GM19467 (cell line): Measurements from ENCODE around the gene BTBD6.
"Not testable (repeated sequence)": the region's sequence is repeated elsewhere in the genome, so short reads cannot be mapped to it uniquely, and the experiment has no call there.

Source experiments
- ATAC-seq: cut with Tn5 transposase; IDR thresholded peaks from one replicate; pipeline ENCODE4 v1.9.1; 2021; ENCODE audit warnings: mild to moderate bottlenecking, moderate library complexity; ENCODE audit not compliant: unreplicated experiment

Gene BTBD6

DNA sequence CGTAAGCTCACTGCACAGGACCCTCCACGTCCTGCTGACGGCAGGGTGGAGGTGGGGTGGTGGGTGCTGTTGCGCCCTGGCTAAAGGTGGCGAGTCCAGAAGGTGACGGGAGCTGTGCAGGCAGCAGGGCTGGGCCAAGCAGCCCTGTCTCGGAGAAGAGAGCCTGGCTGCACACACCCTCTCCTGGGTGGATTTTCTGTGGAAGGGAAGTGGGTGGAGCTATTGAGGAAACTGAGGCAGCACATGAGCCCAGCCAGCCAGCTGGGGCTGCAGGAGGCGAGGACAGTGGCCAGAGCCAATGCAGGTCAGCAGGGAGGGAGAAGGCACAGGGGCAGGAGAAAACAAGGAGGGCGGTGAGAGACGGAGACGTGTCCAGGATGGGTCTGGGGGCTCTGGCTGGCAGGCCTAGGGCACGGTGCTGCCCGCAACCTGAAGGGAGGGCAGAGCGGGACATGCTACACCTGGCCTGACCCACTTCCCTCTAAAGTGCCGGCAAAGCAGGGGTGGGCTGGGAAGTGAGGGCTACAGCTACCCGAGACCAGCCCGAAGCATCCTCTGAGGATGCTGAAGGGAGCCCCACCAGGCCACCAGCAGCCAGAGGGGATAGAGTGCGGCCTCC is 20.5 kb downstream of the BTBD6 start:
- no peak for ATAC-seq

DNA sequence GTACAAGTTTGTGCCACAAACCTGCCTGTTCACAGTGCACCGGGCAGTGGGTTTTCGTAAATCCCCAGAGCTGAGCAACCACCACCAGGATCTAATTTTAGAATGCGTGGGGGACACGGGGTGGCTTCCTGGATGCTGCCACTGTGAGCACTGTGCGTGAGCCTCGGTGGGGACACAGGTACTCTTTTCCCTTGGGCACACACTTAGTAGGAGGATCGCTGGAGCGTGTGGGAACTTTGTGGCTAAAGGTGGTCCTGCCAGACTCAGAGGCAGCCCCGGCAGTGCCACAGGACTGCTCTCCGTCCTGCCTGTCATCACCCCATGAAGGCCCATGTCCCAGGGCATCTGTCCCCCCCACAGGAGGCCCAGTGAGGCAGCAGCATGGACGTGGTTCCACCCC is 21.1 kb downstream of the BTBD6 start:
- no peak for ATAC-seq

DNA sequence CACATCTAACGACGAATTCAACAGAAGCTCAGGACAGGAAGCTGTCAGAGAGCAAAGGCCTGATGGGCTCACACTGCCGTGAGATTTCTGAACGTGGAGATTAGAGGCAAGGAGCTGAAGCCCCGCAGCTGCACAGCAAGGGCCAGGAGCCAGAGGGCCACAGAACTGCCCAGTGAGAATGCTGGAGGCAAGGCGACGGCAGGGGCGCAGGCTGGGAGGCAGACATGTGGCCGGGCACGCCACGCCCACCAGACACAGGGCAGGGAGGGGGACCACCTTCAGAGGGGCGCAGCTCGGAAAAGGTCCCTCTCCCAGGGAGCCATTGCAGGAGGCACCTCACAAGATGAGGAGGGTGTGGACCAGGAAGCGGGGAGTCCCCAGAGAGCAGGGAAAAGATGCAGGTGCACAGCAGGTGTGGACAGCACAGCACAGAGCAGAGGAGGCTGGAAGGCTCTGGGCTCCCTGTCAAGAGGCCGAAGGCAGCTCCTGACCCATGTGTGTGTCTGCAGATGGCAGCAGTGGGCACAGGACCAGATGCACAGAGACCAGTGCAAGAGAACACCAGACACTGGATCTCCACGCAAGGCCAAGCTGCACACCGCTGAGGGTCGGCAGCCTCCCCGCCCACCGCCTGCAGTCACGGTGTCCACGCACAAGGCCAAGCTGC is 23.0 kb downstream of the BTBD6 start:
- no peak for ATAC-seq

DNA sequence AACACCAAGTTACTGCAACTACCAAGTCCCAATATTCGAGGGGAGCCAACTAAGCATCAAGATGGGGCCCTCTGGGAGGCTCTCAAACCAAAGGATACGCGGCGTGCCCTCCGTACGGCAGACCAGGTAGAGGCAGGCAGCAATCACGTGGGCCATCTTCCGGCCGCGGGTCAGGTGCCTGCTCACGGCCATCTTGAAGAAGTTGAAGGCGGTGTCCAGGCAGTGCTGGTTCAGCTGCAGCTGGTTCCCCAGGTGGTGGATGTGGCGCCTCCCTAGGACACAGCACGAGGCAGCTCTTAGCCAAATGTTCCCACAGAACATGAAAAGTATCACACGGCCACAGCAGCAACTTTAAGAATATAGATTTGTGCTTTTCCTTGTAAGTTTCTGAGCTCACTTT is 24.3 kb downstream of the BTBD6 start:
- no peak for ATAC-seq

DNA sequence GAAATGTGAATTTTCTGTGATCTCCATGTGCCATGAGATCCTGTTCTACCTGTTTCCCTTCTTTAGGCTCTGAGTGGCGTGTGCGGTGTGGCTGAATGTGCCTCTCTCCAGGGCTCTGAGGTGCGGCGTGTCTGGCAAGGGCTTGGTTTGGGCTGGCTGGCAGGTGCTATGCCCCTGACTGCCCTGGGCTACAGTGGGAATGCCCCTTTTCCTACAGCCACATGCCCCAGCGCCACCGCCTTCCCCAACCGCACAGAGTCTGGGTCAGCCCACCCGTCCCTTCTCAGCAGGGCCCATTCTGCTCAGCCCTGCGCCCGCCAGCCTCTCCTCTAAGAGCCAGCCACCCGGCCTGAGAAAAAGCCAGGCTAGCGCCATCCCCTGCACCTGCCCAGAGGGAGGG is 24.7 kb downstream of the BTBD6 start:
- ATAC-seq: no peak

DNA sequence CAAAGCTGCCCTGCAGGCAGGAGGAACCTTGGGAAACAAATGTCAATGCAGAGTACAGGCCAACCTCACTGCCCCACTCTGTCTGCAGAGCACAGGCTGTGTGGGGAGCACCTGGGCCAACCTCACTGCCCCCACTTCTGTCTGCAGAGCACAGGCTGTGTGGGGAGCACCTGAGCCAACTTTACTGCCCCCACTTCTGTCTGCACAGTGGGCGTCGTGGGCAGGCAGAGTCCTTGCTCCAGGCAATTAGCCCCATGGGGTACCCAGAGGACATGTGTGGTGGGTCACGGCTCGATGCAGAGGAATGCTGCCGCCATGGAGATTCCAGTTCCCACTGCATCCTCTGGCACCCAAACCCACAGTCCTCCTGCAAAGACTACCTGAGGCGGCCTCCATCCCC is 26.3 kb downstream of the BTBD6 start:
- no peak for ATAC-seq

DNA sequence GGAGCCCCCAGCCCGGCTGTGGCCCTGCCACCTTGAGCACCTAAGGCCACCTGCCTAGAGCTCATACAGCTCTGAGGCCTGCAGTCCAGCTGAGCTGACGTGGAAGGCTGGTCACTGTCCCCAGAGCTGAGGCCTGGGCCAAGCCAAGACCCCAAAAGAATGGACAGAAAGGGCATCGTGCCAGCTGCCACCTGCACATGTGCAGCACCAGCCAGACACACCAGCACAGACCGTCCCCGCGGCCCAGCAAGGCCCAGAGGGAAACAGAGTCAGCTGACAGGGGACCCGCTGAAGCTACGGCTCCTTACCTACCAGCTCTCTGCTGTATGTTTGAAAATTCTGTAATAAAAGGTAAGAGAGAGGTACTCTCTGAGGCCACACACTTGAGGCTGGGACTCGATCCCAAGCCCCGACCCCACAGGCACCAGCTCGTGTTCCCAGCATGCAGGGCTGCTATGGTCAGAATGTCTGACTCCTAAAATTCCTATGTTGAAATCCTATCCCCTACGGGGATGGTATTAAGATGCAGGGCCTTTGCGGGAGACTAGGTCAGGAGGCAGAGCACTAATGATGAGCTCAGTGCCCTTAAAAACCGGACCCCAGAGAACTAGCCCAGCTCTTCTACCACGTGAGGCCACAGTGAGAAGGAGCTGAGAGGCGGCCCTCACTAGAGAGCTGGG is 27.1 kb downstream of the BTBD6 start:
- ATAC-seq: no peak

DNA sequence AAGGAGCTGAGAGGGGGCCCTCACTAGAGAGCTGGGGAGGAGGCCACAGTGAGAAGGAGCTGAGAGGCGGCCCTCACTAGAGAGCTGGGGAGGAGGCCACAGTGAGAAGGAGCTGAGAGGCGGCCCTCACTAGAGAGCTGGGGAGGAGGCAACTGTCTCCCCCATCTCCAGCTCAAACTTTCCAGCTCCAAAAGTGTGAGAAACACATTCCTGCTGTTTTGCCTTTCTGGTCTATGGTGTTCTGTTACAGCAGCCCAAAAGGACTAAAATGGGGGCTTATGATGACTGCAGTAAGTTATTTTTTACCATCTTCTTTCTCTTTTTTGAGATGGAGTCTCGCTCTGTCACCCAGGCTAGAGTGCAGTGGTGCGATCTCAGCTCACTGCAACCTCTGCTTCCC is 29.1 kb downstream of the BTBD6 start:
- ATAC-seq: not testable (repeated sequence)

DNA sequence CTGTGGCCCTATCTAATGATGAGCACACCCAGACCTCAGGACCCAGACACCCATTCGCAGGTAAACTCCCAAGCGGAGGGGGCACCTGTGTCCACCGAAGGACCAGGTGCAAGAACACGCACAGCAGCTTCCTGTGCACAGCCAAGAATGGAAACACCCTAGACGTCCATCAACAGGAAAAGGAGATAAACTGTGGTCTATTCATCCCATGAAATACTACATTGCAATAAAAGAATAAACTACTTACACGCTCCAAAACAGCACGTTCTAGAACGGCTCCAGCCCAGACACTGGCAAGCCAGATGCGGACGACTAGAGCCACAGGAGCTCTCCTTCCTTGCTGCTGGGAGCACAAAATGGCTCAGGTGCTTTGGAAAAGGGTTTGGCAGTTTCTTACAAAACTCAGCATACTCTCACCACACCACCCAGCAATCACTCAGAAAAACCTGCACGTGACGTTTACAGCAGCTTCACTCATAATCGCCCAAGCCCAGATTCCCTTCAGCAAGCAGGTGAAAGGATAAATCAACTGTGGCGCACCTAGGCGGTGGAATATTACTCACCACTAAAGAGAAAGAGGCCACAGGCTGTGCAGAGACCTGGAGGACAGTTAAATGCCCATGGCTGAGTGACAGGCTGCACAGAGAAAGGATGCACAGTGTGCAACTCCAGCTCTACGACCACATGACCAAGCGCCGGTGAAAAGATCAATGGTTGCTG is 31.5 kb downstream of the BTBD6 start:
- ATAC-seq: no peak

DNA sequence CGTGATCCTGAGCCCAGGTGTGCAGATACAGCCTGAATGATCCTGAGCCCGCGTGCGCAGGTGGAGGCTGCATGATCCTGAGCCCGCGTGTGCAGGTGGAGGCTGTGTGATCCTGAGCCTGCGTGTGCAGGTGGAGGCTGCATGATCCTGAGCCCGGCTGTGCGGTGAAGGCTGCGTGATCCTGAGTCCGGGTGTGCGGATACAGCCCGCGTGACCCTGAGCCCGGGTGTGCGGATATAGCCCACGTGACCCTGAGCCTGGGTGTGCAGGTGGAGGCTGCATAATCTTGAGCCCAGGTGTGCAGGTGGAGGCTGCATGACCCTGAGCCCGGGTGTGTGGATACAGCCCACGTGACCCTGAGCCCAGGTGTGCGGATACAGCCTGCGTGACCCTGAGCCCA is 32.2 kb downstream of the BTBD6 start:
- ATAC-seq: no peak

DNA sequence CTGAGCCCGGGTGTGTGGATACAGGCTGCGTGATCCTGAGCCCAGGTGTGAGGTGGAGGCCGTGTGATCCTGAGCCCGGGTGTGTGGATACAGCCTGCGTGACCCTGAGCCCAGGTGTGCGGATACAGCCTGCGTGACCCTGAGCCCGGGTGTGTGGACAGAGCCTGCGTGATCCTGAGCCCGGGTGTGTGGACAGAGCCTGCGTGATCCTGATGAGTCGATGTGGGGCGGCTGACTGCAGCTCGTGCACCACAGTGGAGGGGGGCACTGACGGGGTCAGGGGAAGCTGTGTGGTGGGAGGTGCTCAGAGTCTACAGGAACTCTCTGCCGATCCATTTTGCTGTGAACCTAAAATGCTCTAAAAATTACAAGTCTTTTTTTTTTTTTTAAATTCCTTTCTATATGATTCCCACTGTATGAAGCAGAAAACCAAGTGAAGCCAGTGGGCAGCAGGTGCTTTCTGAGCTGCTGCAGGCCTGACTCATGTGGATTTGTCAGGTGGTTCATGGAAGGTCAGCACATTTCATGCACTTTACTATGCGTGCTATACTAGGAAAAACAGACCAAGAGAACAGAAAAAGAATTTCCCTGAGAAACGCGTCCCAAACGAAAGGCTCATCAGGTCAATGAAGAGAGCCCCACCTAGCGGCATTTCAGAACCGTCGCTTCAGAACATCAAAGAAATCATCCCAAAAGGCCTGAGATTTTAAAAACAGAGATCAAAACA is 33.2 kb downstream of the BTBD6 start:
- ATAC-seq: no peak

DNA sequence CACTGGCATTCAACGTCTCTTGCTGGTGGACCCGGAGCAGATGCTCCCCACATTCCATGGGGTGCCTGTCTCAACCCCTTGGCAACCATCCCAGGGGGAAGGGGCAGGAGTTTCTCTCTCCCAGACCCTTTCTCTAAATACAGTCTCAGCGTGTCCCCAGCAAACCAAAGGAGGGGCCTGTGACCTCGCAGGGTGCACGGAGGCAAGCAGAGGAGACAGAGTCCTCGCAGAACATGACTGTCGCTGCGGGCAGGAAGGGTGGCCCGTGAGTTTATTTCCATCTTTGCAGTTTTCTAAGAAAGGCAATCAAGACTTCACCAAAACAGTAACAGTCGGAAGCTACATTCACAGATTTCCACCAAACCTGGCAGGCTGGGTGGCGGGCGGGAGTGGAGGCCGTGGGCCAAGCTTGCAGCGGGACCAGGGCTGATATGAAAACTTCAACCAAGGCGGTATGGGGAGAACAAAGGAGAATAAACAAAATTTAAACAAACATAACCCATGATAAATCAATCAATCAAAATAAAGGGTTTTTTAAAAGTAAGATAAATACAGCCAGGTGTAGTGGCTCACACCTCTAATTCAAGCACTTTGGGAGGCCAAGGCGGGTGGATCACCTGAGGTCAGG is 33.9 kb downstream of the BTBD6 start:
- no peak for ATAC-seq

DNA sequence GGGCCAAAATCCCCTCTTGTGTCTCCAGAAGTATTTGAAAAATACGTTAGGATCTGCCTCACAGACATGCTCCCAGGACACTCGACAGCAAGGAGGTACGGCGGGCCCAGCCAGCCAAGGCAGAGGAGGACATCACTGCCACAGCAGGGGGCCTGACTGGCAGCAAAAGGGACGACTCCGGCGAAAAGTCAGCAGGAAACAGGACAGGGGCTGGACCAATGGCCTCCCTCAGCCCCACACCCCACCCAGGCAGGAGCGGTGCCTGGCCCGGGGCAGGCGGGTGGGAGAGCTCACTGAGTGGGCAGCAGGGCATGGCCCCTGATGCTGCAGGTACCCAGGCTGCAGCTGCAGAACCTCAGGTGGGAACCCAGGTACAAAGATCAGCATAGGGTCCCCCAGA is 34.7 kb downstream of the BTBD6 start:
- no peak for ATAC-seq

DNA sequence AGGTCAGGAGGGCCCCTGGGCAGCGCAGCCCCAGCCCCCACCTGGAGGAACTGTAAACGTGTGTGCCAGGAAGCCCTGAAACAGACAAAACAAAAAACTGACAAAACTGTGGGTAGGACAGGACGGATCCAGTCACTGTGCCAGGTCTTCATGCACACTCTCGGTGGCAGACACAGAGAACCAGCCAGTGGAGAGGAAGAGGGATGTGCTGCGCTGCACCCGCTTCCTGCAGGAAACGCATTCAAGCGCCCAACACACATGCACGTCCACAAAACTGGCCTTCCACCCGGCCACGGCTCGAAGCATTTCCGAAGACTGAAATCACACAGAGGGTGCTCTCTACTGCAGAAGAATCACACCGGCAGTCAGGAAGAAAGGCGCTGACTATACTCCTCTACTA is 35.6 kb downstream of the BTBD6 start:
- no peak for ATAC-seq

DNA sequence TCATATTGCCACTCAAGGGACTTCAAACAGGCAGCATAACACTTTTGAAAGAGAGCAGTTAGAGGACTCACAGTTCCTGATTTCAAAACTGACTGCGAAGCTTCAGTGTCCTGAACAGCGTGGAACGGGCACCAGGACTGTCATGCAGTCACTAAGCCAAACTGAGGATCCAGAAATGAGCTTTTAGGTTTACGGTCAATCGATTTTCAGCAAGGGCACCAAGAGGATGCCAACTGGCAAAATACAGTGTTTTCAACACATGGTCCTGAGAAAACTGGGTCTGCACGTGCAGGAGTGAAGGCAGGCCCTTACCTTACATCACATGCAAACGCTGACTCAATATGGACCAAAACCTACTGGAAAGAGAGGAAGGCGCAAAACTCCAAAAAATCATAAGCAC is 36.8 kb downstream of the BTBD6 start:
- ATAC-seq: no peak

DNA sequence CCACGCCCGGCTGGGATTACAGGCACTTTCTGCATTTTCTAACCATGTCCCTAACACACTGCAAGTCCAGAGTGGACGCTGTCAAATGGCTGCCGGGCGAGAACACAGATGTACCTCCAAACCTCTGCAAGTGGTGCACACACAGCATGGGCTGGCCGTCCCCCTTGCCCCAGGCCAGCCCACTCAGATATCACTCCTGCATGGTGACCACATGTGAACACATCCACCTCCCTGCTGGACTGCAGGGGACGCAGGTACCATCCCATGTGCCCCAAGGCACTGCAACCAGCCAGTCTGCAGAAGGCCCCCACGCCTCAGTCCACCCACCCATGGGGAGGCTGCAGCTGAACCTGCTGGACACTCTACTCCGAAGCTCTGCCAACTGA is 38.4 kb downstream of the BTBD6 start:
- ATAC-seq: no peak

DNA sequence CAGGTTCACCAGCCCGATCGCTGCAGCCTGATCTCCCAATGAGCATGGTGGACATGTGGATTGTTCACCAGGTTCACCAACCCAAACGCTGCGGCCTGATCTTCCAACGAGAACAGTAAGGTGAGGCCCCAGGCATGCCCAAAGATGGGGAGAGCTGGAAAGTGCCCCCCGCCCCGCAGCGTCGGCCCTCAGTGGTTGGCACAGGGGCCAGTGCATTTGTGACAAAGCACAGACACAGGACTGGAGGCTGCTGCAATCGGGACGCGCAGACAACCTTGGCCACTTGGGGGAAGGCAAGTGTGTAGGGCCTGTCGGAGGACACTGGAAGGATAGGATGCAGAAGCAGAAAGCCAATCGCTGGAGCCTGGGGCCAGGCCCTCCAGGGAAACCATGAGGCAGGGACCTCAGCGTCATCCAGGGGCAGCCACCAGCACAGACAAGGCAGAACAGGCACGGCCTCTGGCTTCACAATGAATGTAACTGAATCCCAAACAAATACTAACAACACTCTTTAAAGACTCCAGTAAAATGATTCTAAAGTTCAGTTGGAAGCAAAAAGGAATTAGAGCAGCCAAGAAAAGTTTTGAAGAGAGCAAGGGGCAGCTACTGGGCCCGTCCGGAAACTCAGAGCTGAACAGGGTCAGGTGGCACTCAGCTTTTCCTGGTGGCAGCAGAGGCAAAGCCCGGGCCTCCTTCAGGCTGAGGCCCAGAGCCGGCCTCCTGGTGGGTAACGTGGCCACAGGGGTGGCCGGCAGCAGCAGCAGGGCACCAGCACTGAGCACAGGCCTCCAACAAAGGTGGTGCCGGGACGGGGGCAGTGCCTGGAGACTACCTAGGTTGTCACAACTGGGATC is 39.1 kb downstream of the BTBD6 start:
- ATAC-seq: no peak

DNA sequence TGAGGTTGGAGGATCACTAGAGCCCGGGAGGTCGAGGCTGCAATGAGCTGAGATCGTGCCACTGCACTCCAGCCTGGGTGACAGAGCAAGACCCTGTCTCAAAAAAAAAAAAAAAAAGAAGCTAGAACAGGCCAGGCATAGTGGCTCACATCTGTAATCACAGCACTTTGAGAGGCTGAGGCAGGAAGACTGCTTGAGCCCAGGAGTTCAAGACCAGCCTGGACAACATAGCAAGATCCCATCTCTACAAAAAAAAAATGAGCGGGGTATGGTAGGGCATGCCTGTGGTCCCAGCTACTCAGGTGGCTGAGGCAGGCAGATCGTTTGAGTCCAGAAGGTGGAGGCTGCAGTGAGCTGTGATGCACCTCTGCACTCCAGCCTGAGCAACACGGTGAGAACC is 40.6 kb downstream of the BTBD6 start:
- ATAC-seq: not testable (repeated sequence)

DNA sequence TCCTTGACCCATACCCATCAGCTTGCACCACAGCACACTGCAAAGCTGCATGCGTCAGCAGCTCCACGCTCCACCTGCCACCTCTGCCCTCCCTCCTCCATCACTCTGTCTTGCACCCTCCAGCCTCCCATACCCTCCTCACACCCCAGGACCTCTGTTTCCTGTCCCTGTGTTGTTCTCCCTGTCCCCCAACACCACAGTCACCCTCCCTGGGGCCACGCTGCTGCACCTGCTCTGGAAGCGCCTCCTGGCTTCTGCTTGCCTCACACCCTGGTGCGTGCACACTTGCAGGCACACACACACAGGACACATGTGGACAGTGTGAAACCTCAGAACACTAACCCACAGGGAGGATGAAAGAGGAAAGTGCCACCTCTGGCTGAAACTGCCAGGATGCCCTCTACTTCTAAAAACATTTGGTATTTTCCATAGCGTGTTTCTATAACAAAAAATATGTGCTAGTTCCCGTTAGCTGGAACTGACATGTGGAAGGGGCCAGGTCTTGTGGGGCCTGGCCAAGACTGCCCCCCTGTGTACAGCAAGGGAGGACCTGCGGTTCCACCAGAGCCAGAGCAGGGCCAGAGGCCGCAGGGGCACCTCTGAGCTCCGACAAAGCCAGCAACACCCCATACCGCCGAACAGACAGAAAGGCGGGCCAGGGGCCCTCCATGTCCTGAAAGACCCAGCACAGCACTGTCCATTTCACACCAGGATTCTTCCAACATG is 42.5 kb downstream of the BTBD6 start:
- ATAC-seq: no peak
